K562 (cell line): ENCODE results near the gene KRTAP10-4. TPM values are rescaled to one million over a fixed set of nuclear protein-coding genes. Genes with fewer than 3 reads are reported as not detected.

Source experiments
- BACH1 ChIP-seq: fragments of 200-800 bp; sonication (Bioruptor generic); IDR thresholded peaks from 2 replicates; pipeline ENCODE4 v1.6.1; 2016; ENCODE audit warnings: missing genetic modification characterization, missing compliant biosample characterization
- DNMT1 ChIP-seq: fragments of 450-650 bp; IDR thresholded peaks from 2 replicates; pipeline ENCODE4 v1.6.1; 2016; ENCODE audit warnings: antibody characterized with exemption, mild to moderate bottlenecking
- ELF1 ChIP-seq: fragments of 200-800 bp; sonication (Bioruptor generic); IDR thresholded peaks from 2 replicates; pipeline ENCODE4 v1.6.1; 2016; ENCODE audit warnings: missing genetic modification characterization, missing compliant biosample characterization
- EP300 ChIP-seq: IDR thresholded peaks from 2 replicates; pipeline ENCODE4 v1.6.1; 2012; ENCODE audit warnings: low read length, improper control_type of control experiment
- RCOR1 ChIP-seq, 2 experiments: IDR thresholded peaks; 2 replicates each; pipeline ENCODE4 v1.6.1; 2012; ENCODE audit warnings: low read depth in 2 of 2, low read length in 2 of 2, borderline replicate concordance in 1 of 2, improper control_type of control experiment in 1 of 2
- SMARCC2 ChIP-seq: fragments of 450-650 bp; IDR thresholded peaks from 2 replicates; pipeline ENCODE4 v1.6.1; 2017; ENCODE audit warnings: antibody characterized with exemption, moderate library complexity, mild to moderate bottlenecking, low read depth
- TAF9B ChIP-seq: fragments of 450-650 bp; IDR thresholded peaks from 2 replicates; pipeline ENCODE4 v1.6.1; 2018; ENCODE audit warnings: mild to moderate bottlenecking; ENCODE audit not compliant: partially characterized antibody
- ZC3H11A ChIP-seq: IDR thresholded peaks from 2 replicates; pipeline ENCODE4 v1.6.1; 2012; ENCODE audit warnings: low read depth, low read length, improper control_type of control experiment
- ZNF785 ChIP-seq: fragments of 250-450 bp; sonication (Bioruptor Pico); IDR thresholded peaks from 2 replicates; pipeline ENCODE4 v1.4.0; 2020; ENCODE audit warnings: mild to moderate bottlenecking
- polyA plus RNA-seq, 8 experiments: library from polyadenylated mRNA; depleted of rRNA in 4 of 8; stranded (reverse) in 5 of 8; unstranded in 3 of 8; fragments of >200 nt; fragmentation: Nextera tagmentation in 2 of 8; fragmentation: Illumina TruSeq in 1 of 8; extraction: Ambion mirVana in 2 of 8; extraction: Trizol in 1 of 8; gene quantifications; 2 replicates each; pipeline versions ENCODE4 v1.2.1 to v1.2.3, GENCODE V29; 2011 to 2014; ENCODE audit warnings: inconsistent platforms in 1 of 8, missing spikeins in 1 of 8
- total RNA-seq, 7 experiments: library from RNA; depleted of rRNA in 6 of 7; stranded (reverse); fragments of >200 nt in 6 of 7; fragmentation: Illumina TruSeq in 2 of 7; extraction: Trizol in 2 of 7; gene quantifications; 2 replicates each; pipeline versions ENCODE4 v1.2.1 to v1.2.3, GENCODE V29; 2011 to 2021; ENCODE audit warnings: low replicate concordance in 1 of 7
- TF ChIP-seq, protein P1 (sequence below), 2 experiments: fragments of 450-650 bp; formaldehyde crosslinking in 1 of 2; IDR thresholded peaks; 2 replicates each; pipeline versions ENCODE4 v1.4.0 to v1.6.1; 2014 to 2020; ENCODE audit warnings: mild to moderate bottlenecking in 2 of 2, borderline replicate concordance in 1 of 2, low read depth in 1 of 2
- TF ChIP-seq, protein P2 (sequence below): IDR thresholded peaks from 3 replicates; pipeline ENCODE4 v1.6.1; 2011; ENCODE audit warnings: borderline replicate concordance, mild to moderate bottlenecking, moderate library complexity; ENCODE audit not compliant: insufficient read length; ENCODE audit errors: extremely low read depth
- TF ChIP-seq, protein P3 (sequence below): fragments of 250-450 bp; sonication (Bioruptor Pico); IDR thresholded peaks from 2 replicates; pipeline ENCODE4 v1.5.0; 2021; ENCODE audit warnings: mild to moderate bottlenecking, moderate library complexity

Gene KRTAP10-4
- total and polyA plus RNA-seq, 9 of the 15 experiments (the other 6 are each of a cell fraction or from before 2014, with no cell fraction given): not detected

DNA sequence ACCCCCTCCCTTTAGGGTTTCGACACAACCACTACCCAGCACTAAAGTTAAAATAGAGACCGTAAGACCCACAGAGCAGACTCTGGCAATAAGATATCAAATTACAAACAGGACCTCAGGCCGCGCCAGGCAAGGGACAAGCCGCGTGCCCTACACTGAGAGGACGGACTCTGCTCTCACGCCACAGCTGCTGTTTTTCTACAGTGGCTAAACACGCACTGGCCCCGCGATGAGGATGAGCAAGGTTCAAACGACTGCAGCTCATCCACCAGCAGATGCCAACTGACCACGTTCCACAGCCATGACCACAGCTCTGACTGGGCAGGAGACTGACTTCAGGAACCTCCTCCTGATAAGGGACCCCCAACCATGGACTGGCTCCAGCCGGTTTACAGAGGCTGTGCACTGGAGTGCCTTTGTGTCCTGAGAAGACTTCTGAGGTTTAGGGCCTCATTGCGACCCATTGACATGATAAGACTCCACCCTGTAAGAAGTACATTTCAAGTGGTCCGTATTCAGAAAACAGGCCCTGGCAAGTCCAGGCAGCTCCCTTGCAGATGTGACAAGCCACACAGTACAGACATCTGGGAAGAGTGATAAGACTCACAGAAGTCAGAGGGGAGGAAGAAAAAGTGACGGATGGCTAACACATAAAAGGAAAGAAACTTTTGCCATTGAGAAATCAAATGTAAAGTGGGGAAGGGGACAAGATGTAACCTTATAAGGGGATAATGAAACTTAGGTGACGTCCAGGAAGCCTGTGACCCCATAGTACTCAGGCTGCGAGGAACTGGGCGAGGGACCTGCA is 20.3 kb downstream of the KRTAP10-4 start (continued):
- TF ChIP-seq BACH1 (tag): peak; percentile 46; the same call in 1 of the 2 replicates
- TF ChIP-seq TAF9B: no peak
- peak in 1 of 2 experiments; percentile 84; a peak in 2 of 4 replicates for TF ChIP-seq RCOR1 (IDR thresholded peaks at IDR 0.05; ENCODE audit: borderline replicate concordance in 1 of 2, low read depth in 2 of 2, low read length in 2 of 2)
- TF ChIP-seq, protein P1, sequence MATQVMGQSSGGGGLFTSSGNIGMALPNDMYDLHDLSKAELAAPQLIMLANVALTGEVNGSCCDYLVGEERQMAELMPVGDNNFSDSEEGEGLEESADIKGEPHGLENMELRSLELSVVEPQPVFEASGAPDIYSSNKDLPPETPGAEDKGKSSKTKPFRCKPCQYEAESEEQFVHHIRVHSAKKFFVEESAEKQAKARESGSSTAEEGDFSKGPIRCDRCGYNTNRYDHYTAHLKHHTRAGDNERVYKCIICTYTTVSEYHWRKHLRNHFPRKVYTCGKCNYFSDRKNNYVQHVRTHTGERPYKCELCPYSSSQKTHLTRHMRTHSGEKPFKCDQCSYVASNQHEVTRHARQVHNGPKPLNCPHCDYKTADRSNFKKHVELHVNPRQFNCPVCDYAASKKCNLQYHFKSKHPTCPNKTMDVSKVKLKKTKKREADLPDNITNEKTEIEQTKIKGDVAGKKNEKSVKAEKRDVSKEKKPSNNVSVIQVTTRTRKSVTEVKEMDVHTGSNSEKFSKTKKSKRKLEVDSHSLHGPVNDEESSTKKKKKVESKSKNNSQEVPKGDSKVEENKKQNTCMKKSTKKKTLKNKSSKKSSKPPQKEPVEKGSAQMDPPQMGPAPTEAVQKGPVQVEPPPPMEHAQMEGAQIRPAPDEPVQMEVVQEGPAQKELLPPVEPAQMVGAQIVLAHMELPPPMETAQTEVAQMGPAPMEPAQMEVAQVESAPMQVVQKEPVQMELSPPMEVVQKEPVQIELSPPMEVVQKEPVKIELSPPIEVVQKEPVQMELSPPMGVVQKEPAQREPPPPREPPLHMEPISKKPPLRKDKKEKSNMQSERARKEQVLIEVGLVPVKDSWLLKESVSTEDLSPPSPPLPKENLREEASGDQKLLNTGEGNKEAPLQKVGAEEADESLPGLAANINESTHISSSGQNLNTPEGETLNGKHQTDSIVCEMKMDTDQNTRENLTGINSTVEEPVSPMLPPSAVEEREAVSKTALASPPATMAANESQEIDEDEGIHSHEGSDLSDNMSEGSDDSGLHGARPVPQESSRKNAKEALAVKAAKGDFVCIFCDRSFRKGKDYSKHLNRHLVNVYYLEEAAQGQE (IDR thresholded peaks at IDR 0.05; ENCODE audit: borderline replicate concordance): peak; percentile 99
- TF ChIP-seq, protein P1 (CRISPR knock-in tag; IDR thresholded peaks at IDR 0.05; ENCODE audit: low read depth): no peak
- no peak for TF ChIP-seq ELF1
- TF ChIP-seq ZNF785: no peak
- no peak for TF ChIP-seq DNMT1
- TF ChIP-seq SMARCC2: peak; percentile 87
- TF ChIP-seq, protein P2, sequence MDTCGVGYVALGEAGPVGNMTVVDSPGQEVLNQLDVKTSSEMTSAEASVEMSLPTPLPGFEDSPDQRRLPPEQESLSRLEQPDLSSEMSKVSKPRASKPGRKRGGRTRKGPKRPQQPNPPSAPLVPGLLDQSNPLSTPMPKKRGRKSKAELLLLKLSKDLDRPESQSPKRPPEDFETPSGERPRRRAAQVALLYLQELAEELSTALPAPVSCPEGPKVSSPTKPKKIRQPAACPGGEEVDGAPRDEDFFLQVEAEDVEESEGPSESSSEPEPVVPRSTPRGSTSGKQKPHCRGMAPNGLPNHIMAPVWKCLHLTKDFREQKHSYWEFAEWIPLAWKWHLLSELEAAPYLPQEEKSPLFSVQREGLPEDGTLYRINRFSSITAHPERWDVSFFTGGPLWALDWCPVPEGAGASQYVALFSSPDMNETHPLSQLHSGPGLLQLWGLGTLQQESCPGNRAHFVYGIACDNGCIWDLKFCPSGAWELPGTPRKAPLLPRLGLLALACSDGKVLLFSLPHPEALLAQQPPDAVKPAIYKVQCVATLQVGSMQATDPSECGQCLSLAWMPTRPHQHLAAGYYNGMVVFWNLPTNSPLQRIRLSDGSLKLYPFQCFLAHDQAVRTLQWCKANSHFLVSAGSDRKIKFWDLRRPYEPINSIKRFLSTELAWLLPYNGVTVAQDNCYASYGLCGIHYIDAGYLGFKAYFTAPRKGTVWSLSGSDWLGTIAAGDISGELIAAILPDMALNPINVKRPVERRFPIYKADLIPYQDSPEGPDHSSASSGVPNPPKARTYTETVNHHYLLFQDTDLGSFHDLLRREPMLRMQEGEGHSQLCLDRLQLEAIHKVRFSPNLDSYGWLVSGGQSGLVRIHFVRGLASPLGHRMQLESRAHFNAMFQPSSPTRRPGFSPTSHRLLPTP: no peak
- no peak for TF ChIP-seq ZC3H11A
- TF ChIP-seq, protein P3, sequence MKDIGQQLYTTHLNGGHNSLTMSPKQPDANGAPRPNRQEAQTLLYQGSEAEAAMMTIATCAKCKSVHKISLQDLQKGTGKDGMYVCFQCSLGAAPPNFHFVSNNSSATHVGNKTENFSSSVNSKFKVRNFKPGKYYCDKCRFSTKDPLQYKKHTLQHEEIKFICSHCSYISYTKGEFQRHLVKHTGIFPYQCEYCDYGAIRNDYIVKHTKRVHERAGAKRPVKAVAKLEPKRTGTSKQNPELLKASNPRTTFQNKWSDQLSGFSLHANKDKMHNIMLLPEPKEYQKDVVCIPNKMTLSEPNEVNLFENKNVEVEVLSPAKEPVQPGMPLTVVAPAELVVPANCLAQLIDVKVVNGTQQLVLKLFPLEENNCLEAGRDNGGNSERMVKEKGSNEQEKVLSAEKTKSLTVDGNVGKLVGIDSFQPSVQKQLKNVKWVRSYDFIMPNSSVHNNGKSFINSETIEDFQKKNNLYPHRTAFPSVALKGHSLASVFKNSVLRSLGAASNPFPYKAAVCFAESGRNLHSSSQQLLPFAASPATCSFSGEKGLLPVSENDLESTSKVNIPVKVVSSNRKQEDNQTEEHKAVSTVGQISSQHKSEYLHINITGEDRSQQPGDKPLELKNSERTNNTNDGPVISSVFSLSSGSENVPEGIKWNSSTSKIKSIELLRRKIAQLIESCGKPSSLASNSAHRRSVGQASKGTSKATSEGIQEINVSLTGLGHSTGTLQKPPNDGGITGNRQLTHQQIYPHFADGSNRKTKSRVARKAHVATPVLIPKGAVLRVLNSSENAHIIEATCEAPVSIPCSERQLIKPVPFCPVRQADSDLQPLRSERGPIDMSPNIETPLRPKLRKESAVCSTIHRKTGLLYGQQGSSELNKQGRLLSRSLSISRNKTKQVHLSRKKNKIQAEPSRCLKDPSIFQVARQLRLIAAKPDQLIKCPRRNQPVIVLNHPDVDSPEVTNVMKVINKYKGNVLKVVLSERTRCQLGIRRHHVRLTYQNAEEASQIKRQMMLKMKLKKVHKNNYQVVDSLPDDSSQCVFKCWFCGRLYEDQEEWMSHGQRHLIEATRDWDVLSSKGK (CRISPR knock-in tag): no peak
- peak; percentile 90 for TF ChIP-seq EP300
